GM12878 (cell line): ENCODE measurements around the gene EIF1. TPM values are rescaled to one million over a fixed set of nuclear protein-coding genes. Genes with fewer than 3 reads are reported as not detected.
A peak's percentile ranks its signal among the peaks of the same experiment; 100 is the strongest.

Source experiments
- ATF3 ChIP-seq: IDR thresholded peaks from 2 replicates; pipeline ENCODE4 v1.6.1; 2011; ENCODE audit warnings: low read depth, mild to moderate bottlenecking, low read length, moderate library complexity, borderline replicate concordance; ENCODE audit errors: extremely low read depth
- CEBPB ChIP-seq, 2 experiments: fragments of 150-350 bp in 1 of 2; IDR thresholded peaks; 2 replicates each; pipeline ENCODE4 v1.6.1; 2012 to 2014; ENCODE audit warnings: low read depth in 2 of 2, low read length in 2 of 2, borderline replicate concordance in 1 of 2, inconsistent platforms in 1 of 2
- CEBPZ ChIP-seq: fragments of 150-350 bp; IDR thresholded peaks from 2 replicates; pipeline ENCODE4 v1.6.1; 2016; ENCODE audit warnings: low read depth, low read length
- E2F4 ChIP-seq: IDR thresholded peaks from 2 replicates; pipeline ENCODE4 v1.6.1; 2012; ENCODE audit warnings: low read depth, low read length, improper control_type of control experiment
- E4F1 ChIP-seq: fragments of 450-650 bp; IDR thresholded peaks from 2 replicates; pipeline ENCODE4 v1.6.1; 2018; ENCODE audit warnings: borderline replicate concordance, mild to moderate bottlenecking; ENCODE audit not compliant: partially characterized antibody
- IKZF1 ChIP-seq: fragments of 450-650 bp; conservative IDR thresholded peaks from 2 replicates; pipeline ENCODE4 v1.6.1; 2017; ENCODE audit warnings: antibody characterized with exemption, mild to moderate bottlenecking
- IRF3 ChIP-seq: fragments of 450-650 bp; IDR thresholded peaks from 2 replicates; pipeline ENCODE4 v1.6.1; 2014; ENCODE audit warnings: mild to moderate bottlenecking
- MEF2A ChIP-seq: IDR thresholded peaks from 2 replicates; pipeline ENCODE4 v1.6.1; 2011; ENCODE audit warnings: low read depth, mild to moderate bottlenecking, low read length, moderate library complexity; ENCODE audit not compliant: insufficient read depth
- STAT1 ChIP-seq: fragments of 450-650 bp; conservative IDR thresholded peaks from 2 replicates; pipeline ENCODE4 v1.6.1; 2014; ENCODE audit warnings: antibody characterized with exemption, mild to moderate bottlenecking
- TCF12 ChIP-seq: IDR thresholded peaks from 2 replicates; pipeline ENCODE4 v1.6.1; 2011; ENCODE audit warnings: low read depth, mild to moderate bottlenecking, low read length
- TCF3 ChIP-seq: IDR thresholded peaks from 2 replicates; pipeline ENCODE4 v1.6.1; 2012; ENCODE audit warnings: low read depth, mild to moderate bottlenecking, low read length, borderline replicate concordance; ENCODE audit not compliant: insufficient read depth
- YBX1 ChIP-seq: fragments of 450-650 bp; IDR thresholded peaks from 2 replicates; pipeline ENCODE4 v1.6.1; 2016; ENCODE audit warnings: antibody characterized with exemption
- ZBED1 ChIP-seq: IDR thresholded peaks from 2 replicates; pipeline ENCODE4 v1.6.1; 2016; ENCODE audit warnings: borderline replicate concordance
- ZBTB11 ChIP-seq: fragments of 450-650 bp; formaldehyde crosslinking; IDR thresholded peaks from 2 replicates; pipeline ENCODE4 v1.5.0; 2022; ENCODE audit warnings: mild to moderate bottlenecking, missing genetic modification characterization
- ZBTB33 ChIP-seq: fragments of 450-650 bp; IDR thresholded peaks from 2 replicates; pipeline ENCODE4 v1.6.1; 2017; ENCODE audit warnings: mild to moderate bottlenecking
- polyA plus RNA-seq, 11 experiments: library from polyadenylated mRNA; depleted of rRNA in 4 of 11; unstranded in 6 of 11; stranded (reverse) in 5 of 11; fragments of >200 nt; fragmentation: Nextera tagmentation in 4 of 11; fragmentation: Illumina TruSeq in 1 of 11; extraction: Ambion mirVana in 4 of 11; extraction: Trizol in 1 of 11; gene quantifications; 1 replicate in 1 of 11; 2 replicates in 10 of 11; pipeline versions ENCODE4 v1.2.1 to v1.2.3, GENCODE V29; 2011 to 2016; ENCODE audit warnings: inconsistent platforms in 2 of 11, missing spikeins in 2 of 11, low read depth in 1 of 11
- total RNA-seq, 4 experiments: library from RNA; depleted of rRNA in 3 of 4; stranded (reverse); fragments of >200 nt in 3 of 4; fragmentation: Illumina TruSeq in 1 of 4; extraction: Trizol in 1 of 4; gene quantifications; 2 replicates each; pipeline versions ENCODE4 v1.2.1 to v1.2.3, GENCODE V29; 2013 to 2021

Gene EIF1
- total and polyA plus RNA-seq, 10 of the 15 experiments (the other 5 are each of a cell fraction or from before 2014, with no cell fraction given), result 39.4 to 815 (median 480) TPM

- TF ChIP-seq ZBTB11 (CRISPR knock-in tag) (no peak), CEBPB (IDR thresholded peaks at IDR 0.05; ENCODE audit: borderline replicate concordance in 1 of 2, low read depth in 2 of 2, low read length in 2 of 2) (no peak), TCF12 (peak; percentile 85), ATF3 (no peak), IKZF1 (no peak), STAT1 (0 out of 2 replicates have a peak, but pooled peaks have one; percentile 5), TCF3 (peak; percentile 41; the same call in 1 of the 2 replicates), CEBPZ (no peak), YBX1 (no peak), E2F4 (no peak), ZBTB33 (no peak), MEF2A (no peak), IRF3 (0 out of 2 replicates have a peak, but pooled peaks have one; percentile 2), ZBED1 (0 out of 2 replicates have a peak, but pooled peaks have one; percentile 9), E4F1 (peak; percentile 43)
Measured at GRCh38 chr17:41666237-41666641, 22.4 kb upstream of the EIF1 start (continued).
